Nasal cavity respiratory epithelium epithelial cell of viscerocranial mucosa (primary cell): ENCODE measurements around the gene GFPT2. TPM values are rescaled to one million over a fixed set of nuclear protein-coding genes. Genes with fewer than 3 reads are reported as not detected.

Experiments
- total RNA-seq: library from RNA; depleted of rRNA; stranded (reverse); fragments of >200 nt; gene quantifications from 2 replicates; pipeline ENCODE4 v1.2.3, GENCODE V29; 2014

GFPT2 gene
- under 0.01 and 0.36 TPM in 2 replicates for total RNA-seq

GRCh38 chr5:180353048-180353979 is at the start of gene GFPT2:
Gene GFPT2 (minus strand): TSS chr5:180353336. CDS start chr5:180353217, 119 bp downstream.

GRCh38 chr5:180291943-180292831 is 60.9 kb downstream of the GFPT2 start, which contains the start of gene MAPK9:
Gene MAPK9 (minus strand): TSS chr5:180292083. CDS start chr5:180280561, 11,522 bp downstream.

Other genes starting within 250 kb of the GFPT2 start
- not detected in 2 replicates for gene RASGEF1C, start 144.1 kb downstream of the GFPT2 start, total RNA-seq
- 20.8 and 35.7 TPM in 2 replicates for gene MAPK9, start 61.3 kb downstream of the GFPT2 start, total RNA-seq
- 48.2 and 57.7 TPM in 2 replicates for gene CNOT6, start 141.0 kb upstream of the GFPT2 start, total RNA-seq
- gene SCGB3A1, start 238.2 kb upstream of the GFPT2 start, total RNA-seq = not detected in 2 replicates